AG08396 (cell line): ENCODE measurements around the gene DUOX2.
"Not testable (repeated sequence)": the region's sequence is repeated elsewhere in the genome, so short reads cannot be mapped to it uniquely, and the experiment has no call there.

Source experiments
- DNase-seq: peaks from one replicate; pipeline ENCODE4 v3.0.0; 2012; ENCODE audit warnings: low spot score, mixed read lengths

DUOX2 gene

DNA sequence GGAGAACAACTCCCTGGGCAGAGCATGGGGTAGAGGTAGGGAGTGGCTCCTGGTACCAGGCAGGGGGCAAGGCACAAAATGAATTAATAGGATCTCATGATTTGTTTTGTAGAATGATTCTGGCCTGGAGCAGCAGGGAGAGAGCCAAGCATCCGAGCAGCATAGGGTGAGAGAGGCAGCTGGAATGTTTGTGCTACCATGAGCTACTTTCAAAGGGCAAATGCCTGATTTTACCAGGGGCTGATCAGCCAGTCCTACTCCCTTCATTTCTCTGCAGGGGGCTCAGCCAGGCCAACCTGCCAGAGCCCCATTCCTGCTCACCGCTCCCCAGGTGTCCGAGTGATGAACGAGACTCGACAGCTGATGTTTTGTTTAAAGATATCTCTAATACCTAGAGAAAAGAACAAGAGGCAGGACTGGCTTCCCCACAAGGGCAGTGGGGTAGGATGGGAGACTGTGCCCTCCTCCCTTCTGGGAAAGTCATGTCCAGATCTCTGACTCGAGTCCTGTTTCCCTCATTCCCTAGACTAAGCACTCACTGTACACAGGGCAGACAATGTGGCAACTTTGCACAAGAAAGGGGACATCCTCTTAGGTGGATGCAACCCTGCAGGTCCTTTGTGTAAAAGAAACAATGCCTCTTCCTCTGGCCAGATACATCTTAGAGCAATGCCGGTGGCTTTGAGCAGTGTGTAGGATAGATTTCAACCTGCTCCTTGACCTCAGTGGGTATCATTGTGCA, 12.9 kb downstream of the DUOX2 start:
- no peak for DNase-seq

DNA sequence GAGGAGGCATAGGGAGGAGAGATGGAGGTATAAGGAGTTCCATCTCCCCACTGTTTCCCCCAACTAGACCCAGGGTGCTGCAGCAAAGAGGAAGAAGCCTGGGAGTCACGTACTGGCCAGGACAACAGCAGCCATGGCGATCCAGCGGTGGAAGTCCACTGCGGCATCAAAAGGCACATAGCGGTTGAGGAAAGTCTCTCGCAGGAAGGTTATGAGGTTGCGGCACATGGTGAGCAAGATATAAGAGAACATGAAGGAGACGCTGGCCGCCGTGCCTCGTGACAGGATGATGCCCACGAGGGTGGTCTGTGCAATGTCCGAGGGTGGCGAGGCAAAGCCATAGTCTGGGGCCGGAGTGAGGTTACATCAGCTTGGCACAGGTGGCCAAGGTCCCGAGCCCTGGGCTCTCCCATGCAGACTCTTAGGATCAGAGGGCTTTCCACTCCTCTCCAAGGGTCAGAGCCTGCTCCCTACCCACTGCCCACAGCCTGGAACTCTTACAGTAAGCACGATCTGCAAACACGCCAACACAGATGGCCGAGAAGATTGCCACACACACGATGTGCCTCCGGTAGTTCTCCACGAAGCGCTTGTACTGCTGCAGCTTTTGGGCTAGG, 14.3 kb downstream of the DUOX2 start:
- no peak for DNase-seq

DNA sequence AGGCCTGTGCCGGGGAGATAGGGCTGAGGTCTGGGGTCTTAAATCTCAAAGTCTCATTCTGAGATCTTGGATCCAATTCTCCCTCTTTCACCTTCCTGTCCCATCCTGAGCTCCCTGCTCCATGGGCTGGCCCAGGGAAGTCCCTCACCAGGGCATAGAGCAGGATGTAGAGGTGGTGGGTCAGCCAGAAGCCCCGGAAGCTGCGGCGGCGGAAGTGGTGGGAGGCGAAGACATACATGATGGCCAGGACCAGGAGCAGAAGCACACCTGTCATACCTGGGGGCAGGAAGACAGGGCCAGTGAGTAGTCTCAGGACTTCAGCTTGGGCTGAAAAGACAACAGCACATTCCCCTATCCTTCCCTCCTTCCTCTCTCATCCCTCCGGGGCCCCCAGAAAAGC, 16.5 kb downstream of the DUOX2 start:
- no peak for DNase-seq

DNA sequence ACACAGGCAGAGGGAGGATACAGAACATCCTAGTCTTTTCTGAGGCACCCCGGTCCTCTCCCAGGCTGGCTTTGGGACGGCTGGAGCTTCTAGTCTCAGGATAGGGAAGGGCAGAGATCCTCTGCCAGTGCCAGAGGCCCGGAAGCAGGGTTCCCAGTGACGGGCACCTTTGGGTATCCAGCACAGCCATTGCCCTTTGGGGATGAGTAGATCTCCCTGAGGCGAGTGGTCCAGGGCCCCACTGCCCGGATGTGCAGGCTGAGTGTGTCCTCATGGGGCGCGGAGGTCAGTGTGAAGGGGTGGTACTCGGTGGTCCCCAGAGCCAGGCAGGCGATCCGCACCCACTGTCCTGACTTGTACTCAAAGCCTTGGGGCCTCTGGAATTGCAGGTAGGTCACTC, 18.3 kb downstream of the DUOX2 start:
- no peak for DNase-seq

DNA sequence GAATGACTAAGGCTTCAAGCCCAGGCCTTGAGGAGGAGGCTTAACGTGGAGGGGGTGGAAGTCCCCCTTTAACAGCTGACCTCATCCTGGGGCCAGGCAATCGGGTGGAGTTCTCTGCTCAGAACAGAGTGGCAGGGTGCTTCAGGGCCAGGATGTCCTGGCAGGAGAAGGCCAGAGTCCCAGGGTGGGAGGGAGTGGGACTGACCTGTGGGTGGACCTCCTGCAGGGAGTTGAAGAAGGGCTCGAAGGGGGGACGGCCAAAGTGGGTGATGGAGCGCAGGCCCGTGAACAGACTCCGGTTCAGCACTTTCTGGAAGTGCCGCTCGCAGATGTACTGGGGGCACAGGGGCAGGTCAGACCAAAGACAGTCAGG, 19.6 kb downstream of the DUOX2 start:
- DNase-seq: no peak

DNA sequence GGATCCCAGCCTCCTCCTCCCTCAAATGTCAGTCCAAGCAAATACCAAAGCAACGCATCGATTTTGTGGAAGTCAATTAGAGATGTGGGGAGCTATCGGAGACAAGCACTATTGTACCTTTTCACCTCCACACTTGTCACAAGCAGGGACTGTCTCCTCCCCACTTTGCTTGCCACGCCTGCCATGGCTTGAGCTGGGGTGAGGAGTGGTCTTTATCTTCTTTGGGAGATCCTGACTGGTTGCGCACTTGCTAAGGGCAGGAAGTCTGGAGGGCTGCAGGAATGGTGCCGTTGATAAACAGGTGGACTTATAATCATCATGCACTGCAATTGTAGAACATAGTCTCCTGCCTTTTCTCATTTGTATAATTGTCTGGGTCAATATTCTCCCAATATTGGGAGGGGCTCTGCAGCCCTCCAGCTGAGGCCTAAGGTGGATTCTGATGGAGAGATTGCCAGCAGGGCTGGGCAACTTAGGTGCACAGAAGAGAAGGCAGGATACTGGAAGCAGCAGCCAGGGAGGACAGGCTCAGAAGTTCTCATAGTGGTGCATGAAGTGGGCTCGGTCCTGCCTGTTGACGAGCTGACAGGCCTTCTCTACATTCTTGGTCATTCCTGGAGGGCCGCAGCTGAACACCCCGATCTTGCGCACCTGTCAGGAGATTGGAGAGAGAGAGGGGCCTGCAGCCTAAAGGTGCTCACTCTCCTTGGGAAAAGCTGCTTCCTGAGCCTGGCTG, 20.2 kb downstream of the DUOX2 start:
- DNase-seq: no peak

DNA sequence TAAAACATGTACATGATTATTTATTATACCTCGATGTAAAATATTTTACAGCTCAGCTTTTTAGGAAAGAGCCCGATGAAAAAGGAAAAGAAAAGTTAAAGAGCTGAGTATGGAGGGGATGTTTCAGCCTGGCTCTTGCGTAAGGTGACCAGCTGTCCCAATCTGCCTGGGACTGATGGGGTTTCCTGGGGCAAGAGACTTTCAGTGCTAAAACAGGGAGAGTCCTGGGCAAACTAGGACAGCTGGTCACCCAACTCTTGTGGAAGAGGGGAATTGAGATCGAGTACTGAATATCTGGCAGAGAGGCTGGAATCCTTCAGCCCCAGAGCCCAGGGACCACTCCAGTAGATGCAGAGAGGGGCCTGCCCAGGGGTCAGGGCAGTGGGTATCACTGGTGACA, 21.0 kb downstream of the DUOX2 start:
- DNase-seq: no peak

DNA sequence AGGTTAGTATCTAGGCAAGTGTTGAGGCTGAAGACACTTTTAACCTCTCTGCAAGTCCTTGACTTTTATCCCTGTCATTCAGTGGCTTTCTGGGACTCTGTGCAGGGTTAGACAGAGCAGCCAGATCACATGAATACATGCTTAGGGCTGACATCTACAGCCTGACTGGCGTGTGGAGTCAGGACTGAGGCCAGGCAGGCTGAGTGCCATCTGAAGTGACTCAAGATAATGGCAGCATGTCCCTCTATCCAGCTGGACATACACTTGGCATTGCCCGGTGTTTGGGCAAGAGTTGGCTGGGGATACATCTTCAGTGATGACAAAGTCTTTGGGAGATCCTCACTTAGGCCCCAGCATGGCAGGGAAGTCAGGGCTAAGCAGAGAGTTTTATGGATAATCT, 22.4 kb downstream of the DUOX2 start:
- no peak for DNase-seq

DNA sequence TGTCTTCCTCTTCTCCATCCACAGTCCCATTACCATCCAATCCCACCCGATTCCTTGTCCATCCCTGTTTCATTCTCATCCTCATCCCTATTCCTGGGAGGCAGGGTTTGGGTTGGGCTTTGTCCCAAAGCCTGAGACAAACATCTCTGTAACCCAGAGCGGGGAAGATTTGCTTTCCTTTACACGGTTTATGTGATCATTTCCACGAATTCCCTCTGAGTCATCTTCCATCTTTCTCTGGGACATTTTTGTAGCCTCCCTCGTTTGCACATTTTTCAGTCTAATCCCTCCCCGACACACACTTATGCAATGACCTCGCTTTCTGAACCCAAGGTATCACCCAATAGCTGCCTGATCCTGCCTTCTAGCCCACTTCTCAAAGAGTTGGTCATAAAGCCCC, 22.8 kb downstream of the DUOX2 start:
- no peak for DNase-seq

DNA sequence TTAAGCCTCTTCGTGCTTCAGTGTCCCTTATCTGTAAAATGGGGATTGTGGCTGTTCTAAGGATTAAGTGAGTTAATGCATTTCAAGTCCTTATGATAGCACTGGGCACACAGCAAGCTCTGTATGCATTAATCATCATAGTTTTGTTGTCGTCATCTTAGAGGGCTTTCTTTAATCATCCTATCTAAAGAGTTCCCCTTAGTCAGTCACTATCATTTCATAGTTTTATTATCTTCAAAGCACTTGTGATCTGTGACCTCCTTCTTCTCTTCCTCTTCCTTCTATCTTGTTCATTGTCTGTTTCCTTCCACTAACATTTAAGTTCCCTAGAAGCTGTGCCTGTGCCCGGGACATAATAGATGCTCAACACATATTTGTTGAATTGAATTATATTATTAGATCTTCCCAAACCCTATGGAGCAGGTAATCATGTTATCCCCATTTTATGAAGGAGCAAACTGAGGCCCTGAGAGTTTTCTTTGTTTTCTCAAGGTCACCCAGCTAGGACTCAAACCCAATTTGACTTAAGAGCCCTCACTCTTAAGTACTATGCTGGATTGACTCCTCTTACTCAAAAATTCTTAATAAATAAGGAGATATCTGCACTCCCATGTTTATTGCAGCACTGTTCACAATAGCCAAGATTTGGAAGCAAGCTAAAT, 24.1 kb downstream of the DUOX2 start:
- DNase-seq: no peak

DNA sequence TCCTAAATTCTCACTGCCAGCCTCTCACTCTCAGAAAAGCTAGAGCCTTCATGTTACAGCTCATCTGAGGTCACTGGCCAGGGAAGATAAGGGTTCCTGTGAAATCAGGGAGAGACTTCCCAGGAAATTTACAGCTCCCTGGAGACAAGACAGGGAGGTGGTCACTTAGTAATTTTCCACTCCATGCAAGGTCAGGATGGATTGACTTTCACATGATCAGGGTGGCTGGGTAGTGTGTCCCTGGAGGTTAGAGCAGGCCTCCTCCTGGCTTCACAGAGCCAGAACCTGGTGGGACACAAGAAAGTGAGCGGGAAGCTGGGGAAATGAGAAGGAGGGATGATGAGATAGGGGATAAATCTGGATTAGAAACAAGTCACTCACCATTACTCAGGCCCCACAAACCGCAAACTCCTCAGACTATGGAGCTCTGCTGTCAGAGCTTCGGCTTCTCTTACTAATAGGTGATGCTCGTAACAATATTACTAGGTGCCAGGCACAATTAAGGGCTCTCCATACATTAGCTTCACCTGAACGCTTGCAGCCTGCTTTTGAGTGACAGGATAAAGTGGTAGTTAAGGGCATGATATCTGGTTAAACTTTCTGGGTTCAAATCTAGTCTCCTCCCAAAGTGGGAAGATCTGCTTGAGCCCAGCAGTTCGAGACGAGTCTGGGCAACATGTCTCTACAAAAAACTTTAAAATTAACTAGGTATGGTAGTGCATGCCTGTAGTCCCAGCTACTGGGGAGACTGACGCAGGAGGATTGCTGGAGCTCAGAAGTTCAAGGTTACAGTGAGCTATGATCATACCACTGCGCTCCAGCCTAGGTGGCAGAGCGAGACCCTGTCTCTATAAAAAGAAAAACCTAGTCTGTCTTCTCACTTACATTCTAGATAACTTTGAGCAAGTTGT, 24.9 kb downstream of the DUOX2 start:
- DNase-seq: no peak

DNA sequence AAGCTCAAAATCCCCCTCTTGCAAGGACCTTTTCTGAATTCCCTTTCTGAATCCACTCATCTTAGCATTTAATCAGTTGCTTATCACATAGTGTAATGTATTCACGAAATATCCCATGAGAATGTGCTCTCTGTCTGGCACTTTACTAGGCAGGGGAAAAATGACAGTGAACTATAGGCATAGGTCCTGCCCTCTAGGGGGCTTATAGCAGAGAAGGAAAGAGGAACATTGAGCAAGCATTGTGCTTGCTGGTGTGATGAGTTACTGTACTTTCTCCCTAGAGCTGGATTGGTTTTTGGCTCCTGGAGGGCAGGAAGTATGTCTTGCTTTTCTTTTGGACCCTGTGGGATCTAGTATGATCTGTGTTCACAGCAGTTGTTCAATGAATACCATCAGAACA, 26.5 kb downstream of the DUOX2 start:
- no peak for DNase-seq

DNA sequence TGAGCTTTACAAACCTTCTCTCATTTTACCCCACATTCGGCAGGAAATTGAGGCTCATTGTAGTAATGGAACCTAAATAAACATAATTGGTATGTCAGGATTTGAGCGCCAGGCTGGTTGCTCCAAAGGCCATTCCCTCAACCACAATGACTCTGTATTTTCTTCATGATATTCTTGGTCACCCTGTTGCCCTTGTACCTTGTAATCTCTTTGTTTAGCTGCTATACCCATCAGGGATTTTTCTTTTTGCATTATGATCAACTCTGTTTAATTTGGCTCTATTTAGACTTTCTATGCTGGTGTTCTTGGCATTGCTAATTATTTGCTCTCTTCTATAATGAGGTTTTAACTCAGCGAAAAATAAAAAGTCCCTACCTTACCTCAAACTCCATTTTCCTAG, 29.8 kb downstream of the DUOX2 start:
- DNase-seq: no peak

DNA sequence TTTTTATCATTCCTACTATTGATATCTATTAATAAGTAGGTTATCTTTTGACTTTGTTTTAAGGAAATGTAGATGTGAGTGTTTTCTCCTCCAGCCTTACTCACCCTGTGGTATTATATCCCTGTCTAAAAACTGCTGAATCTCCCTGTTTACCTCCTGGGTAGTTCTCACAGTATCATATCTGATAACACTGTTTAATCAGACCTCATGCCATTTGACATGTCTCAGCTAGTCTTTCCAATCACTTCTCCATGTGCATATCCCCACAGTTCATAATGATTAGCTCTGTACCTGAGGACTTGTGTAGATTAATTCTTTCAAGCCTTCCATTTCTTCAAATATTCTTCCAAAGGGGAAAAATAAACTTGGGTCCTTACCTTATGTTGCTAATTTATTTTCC, 30.7 kb downstream of the DUOX2 start:
- no peak for DNase-seq

DNA sequence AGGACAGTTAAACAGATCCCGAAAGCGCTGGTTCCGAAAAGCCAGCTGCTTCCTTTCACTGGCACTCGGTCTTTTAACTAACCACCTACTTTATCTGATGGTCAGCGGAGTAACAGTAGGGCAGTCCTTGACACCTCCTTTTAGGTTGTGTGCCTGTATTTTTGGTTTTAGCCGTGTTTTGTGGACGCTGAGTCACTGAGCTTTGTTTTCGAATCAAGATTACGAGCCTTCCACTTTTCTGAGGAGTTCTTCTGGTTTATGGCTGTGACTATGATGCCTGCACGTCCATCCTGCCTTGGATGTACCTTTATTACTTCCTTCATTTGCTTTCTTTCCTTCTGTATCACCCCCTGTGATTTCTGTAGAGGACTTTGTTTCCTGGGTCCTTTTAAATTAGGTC, 31.6 kb downstream of the DUOX2 start:
- DNase-seq: not testable (repeated sequence)

DNA sequence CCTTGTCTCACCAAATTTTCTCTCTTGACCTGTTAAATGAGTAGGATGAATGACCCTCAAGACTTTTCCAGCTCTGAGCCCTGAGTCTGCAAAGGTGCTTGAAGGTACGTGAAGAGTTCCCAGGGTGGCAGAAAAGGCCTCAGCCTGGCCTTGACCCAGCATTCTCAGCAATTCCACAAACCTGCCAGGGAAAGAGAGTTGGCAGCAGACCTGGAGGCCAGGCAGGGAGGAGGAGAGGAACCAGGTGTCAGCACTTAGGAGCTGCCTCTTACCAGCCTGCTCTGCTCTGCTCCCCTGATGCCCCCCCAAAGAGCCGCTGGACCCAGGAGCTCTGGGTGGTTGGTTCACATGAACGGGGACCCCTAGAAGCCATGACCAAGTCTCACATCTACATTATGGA, 33.4 kb downstream of the DUOX2 start:
- DNase-seq: not testable (repeated sequence)

DNA sequence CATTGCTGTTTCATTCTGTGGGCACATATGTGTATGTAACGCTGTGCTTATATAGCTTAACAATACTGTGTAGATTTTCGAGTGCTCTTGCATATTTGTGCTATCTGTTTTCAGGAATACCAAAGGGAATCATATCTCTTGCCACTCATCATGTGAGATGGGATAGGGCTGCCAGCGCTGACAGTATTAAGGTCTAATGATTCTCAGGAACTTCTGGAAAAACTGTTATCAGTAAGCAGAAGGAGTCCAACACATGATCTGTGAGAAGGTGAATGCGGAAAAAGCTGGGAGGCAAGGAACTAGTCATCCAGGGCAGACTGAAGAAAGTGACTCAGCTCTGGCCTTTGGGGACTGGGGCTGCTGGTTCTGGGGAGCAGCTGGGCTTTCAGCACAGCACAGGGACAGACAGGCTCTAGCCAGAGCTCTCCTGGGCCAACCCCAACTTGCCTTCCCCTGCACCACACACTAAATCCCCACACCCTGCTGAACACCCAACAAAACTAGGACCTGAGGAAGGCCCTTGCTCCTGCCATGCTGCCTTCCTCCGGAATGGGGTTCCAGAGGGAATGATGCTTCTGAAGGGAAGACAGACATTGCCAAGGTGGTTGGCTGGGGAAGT, 34.2 kb downstream of the DUOX2 start:
- DNase-seq: not testable (repeated sequence)

DNA sequence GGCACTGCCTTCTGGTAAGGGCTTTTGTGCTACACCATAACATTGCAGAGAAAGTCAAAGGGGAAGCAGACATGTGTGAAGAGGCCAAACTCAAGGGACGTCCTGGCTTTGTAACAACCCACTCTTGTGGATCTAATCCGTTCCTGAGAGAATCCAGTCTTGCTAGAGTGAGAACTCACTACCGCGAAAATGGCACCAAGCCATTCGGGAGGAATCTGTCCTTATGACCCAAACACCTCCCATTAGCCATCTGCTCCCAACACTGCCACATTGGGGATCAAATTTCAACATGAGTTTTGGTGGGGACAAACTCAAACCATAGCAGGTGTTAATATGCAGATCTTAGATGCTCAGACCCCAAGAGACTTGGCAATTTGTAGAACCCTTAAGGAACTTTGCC, 34.8 kb downstream of the DUOX2 start:
- not testable (repeated sequence) for DNase-seq

DNA sequence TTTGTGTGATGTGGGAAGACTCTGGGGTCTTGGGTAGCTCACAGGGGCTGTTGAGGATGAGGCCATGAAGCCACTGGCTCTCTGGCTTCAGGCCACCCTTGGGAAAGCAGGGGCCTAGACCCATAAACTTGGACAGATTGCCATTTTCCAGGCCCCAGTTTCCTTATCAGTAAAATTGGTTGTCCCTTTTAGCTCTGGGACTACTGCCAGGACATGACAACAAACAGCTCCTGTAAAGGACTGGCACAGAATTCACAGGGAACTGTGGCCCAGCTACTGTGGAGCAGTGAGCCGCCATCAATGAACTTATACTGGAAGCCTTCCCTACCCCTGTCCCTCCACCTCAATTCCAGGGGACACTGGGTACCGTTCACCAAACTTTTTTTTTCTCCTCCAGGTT, 36.6 kb downstream of the DUOX2 start:
- DNase-seq: not testable (repeated sequence)

DNA sequence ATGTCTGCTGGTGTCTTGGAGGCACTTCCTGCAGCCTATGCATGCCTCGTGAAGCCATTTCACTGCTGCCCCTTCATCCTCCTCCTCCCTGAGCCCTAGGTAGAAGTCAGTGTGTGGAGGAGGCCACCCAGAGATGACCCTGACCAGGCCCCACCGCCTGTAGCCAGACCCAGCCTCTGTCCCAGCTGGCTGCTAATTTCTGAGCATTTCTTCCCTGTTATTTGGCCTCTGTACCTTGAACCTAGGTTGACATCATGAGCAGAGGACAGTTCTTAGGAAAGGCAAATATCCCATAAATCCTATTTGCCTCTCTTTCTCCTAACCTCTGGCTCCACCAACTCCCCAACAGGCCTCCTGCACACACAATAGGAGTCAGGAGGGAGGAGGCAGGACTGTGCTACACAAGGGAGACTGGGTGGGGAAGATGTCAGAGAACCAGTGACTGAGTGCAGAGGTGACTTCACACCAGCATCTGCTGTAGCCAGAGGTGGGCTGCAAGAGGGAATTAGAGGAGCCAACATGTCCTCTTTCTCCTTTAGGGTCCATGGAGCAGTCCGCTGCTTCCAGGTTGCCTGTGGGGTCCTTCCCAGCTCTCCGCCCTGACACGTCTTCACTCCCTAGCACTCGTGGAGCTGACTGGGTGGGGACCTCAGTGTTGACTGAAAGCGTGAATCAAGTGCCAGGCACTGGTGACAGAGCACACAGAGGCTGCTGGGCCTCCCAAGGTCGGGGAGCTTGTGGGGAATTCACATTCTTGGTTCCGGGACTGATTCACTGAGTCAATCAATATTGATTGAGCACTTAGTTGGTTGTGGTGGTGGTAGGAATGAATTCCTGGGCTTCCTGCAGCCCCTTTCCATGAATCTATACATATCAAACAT, 38.3 kb downstream of the DUOX2 start:
- not testable (repeated sequence) for DNase-seq
